ENCODE data around the gene PRAMEF2. TPM values are rescaled to one million over a fixed set of nuclear protein-coding genes. Genes with fewer than 3 reads are reported as not detected.
"Not testable (repeated sequence)": the region's sequence is repeated elsewhere in the genome, so short reads cannot be mapped to it uniquely, and the experiment has no call there.

PRAMEF2 gene
- total RNA-seq, 1 experiment from 2014 or later = not detected

DNA sequence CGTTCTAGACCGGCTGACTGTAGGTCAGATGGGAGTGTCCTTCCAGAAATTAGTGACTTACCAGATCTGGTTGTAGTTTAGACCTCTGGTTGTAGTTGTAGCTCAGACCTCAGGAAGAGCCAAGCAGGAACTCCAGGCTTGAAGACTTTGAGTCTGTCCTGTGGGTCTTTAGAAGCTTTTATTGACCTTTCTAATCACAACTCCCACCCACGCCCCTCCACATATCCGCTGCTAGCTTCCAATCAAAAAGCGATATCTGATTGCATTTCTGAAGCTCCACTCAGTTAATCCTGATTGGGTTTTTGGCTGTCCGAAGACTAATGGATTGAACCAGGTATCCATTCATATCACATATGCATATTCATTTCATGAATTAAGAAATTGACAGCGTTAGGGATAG is 8.3 kb upstream of the PRAMEF2 start, which contains the start of gene HNRNPCL1:
Gene HNRNPCL1, minus strand, starts transcription at position 101 of the 400 bp plus-strand sequence. CDS start 431 bp downstream, outside the sequence.
- not testable (repeated sequence) for H3K4me2 ChIP-seq (ENCODE audit: insufficient read depth, insufficient read length, low read length); H3K14ac ChIP-seq (ENCODE audit: insufficient read depth, low read length); H3K4me3 Mint-ChIP-seq; H4K20me1 ChIP-seq (ENCODE audit: control insufficient read depth, insufficient read depth, insufficient read length); H4K8ac ChIP-seq (replicated peaks; ENCODE audit: insufficient read length, low read depth, low read length); DNase-seq; H3K23me2 ChIP-seq (ENCODE audit: insufficient read length, low read depth, low read length, poor library complexity, severe bottlenecking); H3K4ac ChIP-seq (ENCODE audit: low read depth, low read length); H3K4me1 ChIP-seq (ENCODE audit: insufficient read depth, low read length); H4K91ac ChIP-seq (ENCODE audit: insufficient read length, low read depth, low read length); H3K4me1 Mint-ChIP-seq; H2BK12ac ChIP-seq (ENCODE audit: insufficient read length, low read depth, low read length); H2BK15ac ChIP-seq (ENCODE audit: low read depth, low read length); H3K27ac Mint-ChIP-seq; H2AK5ac ChIP-seq (ENCODE audit: insufficient read length, low read length); H3T11ph ChIP-seq (ENCODE audit: low read length); H3K79me2 ChIP-seq (ENCODE audit: insufficient read depth, low read length); H3K27me3 Mint-ChIP-seq (ENCODE audit: low read depth); H3K9ac ChIP-seq (ENCODE audit: extremely low read depth, insufficient read length, low read length); H3K23ac ChIP-seq (ENCODE audit: insufficient read length, low read depth, low read length); H3K27me3 ChIP-seq (ENCODE audit: insufficient read depth, low read length); H3K56ac ChIP-seq (ENCODE audit: insufficient read length, low read depth, low read length); H2BK20ac ChIP-seq (ENCODE audit: low read depth, low read length, poor library complexity, severe bottlenecking); H2BK120ac ChIP-seq (ENCODE audit: low read depth, low read length, poor library complexity, severe bottlenecking); H3K18ac ChIP-seq (ENCODE audit: insufficient read length, low read depth, low read length); H3K79me1 ChIP-seq (ENCODE audit: insufficient read depth, low read depth, low read length, poor library complexity, severe bottlenecking); H2AFZ ChIP-seq (ENCODE audit: low read length); H4K5ac ChIP-seq (ENCODE audit: insufficient read length, low read depth, low read length); H3K27ac ChIP-seq (ENCODE audit: insufficient read length, low read depth, low read length); H2BK5ac ChIP-seq (ENCODE audit: insufficient read length, low read length)
- H3K36me3 Mint-ChIP-seq (ENCODE audit: insufficient read depth in 1 of 3, low read depth in 3 of 3) = peaks cover 0 to 17% (median 0%) of the 10 kb centered on the region in 3 experiments; a peak in 3 of 7 replicates
- no CpG with 5 or more reads among the region's 7 CpGs for WGBS (ENCODE audit: extremely low coverage, insufficient read length, low lambda C conversion rate)
- H3K9me3 Mint-ChIP-seq = peaks cover 73 to 86% of the 10 kb centered on the region in 2 experiments
- peaks cover 47% of the 10 kb centered on the region for H3K9me3 ChIP-seq (ENCODE audit: control insufficient read depth, low read depth, low read length)

Data from H9 (cell line).